Activated T-helper 1 cell treated with Interleukin-2 at 50 U/mL for 16 hours (primary cell): ENCODE data around the gene MRPL20.
A peak's percentile ranks its signal among the peaks of the same experiment; 100 is the strongest.
"Not testable (repeated sequence)": the region's sequence is repeated elsewhere in the genome, so short reads cannot be mapped to it uniquely, and the experiment has no call there.

Experiments
- DNase-seq: peaks from one replicate; pipeline ENCODE4 v3.0.0-alpha.2; 2020; ENCODE audit warnings: low read depth

The MRPL20 gene

DNA sequence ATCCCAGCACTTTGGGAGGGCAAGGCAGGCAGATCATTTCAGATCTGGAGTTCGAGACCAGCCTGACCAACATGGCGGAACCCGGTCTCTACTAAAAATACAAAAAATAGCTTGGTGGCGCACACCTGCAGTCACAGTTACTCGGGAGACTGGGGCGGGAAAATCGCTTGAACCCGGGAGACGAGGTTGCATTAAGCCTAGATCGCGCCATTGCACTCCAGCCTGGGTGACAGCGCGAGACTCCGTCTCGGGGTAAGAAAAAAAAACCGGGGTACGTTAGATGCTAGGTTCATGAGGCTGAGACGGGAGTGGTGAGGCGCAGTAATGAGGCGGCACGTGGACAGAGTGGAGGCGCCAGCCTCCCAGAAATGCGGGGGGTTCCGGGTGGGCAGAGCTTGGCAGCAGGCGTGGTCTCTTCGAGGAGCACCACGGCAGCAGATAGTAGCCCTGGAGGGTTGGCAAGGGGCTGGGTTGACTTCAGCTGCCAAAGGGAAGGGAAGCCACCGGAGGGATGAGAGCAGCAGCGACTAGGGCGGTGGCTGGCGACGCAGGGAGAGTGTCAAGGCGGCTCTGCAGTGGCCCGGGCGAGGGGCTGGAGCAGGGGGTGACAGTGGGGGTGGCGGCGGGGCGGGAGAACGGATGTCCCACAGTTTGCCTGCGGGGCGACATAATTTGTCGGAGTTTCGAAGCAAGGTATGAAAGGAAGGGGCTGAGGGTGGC, 832 bp downstream of the MRPL20 start:
- no peak for DNase-seq

- no peak for DNase-seq
Observed at GRCh38 chr1:1403653-1404052, 3.4 kb downstream of the MRPL20 start.

GRCh38 chr1:1402901-1403392, 4.1 kb downstream of the MRPL20 start:
- not testable (repeated sequence) for DNase-seq

GRCh38 chr1:1402072-1402900, 4.8 kb downstream of the MRPL20 start:
- no peak for DNase-seq

DNA sequence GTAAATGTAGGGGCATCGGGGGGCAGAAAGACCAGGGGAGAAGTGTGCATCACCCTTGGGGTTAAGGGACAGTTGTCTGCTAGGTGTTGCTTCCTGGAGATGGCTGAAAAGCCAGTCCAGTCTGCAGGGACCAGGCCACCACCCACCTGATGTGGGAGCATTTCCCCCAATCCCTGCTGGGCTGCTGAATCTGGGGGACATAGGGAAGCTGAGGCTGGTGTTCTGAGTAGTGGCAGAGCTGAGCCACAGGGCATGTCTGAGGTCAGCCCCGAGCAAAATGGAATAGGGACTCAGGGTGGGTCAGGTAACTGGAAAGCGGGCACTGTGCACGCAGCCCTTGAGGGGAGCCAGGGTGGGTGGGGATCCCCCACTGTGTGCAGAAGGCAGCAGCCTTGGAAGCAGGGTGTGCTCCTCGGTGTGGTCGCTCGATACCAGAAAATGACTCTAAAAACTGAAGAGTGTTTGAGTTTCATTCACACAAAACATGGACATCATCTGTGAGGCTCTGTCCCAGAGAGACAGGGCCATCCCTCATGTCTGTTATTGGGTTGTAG, 5.6 kb downstream of the MRPL20 start:
- DNase-seq = no peak

DNA sequence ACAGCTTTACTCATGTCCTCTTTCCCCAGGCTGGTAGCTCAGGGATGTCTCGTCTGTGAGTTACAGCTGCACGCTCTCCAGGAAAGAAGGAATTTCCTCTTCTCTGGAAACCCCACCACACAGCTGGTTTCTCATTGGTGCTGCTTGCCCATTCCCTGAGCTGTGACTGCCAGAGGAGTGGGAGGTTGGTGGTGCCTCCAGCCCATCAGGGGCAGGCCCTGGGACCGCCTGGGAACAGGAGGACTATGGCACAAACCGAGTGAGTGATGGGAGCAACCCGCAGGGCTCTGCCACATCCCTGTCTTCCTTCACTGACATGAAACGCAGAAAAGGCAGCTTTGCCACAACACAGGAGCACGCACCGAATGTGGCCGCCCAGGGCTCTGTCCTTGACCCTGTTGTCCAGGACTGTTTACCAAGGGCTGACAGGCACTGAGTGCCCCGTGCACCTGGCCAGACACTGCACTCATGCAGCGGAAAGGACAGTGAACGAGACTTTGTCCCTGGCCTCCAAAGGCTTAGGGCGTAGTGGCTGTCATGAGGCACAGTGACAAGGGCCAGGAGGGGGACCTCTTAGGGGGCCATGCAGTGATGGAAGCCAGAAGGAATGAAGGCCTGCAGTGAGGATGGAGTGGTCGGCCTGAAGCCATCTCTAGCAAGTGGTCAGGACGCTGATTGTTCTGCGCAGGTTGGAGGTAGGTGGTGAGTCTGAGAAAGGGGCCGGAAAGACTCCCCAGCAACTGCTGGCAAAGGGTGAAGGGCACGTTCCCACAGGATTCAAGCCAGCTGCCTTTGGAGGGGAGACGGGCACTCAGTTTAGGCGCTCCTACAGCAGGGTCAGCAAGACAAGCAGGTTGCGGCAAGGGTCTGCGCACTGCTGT, 6.3 kb downstream of the MRPL20 start:
- no peak for DNase-seq

GRCh38 chr1:1399872-1400575, 7.1 kb downstream of the MRPL20 start:
- DNase-seq = no peak

DNA sequence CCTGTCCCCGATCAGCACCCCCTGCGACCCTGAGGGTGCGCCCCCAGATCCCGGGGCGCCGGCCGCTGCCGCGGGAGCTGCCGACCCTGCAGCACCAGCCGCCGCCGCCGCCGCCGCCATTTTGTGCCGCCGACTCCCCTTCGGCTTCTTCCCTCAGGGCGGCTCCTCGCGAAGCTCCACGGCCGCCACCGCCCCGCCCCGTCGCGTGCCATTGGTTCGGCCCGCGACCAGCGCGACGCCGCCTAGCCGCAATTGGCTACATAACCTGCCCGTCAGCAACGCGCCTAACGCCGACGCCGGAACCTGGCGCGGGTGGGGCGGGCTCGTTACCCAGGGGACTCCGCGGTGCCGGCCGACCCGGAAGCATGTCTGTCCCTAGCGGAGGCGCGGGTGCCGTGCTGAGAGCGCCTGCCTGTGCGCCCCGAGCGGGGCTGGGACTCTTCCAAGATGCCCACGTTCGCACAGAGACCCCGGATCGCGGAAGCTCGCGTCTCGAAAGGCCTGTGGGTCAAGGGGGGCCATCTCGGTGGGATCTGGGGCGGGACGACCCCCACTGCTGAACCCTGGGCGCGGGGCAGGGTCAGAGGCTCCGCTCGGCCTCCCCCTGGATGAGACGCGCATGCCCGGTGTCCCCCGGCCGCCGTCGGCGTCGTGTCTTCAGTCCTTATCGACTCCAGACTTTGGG, 7.8 kb downstream of the MRPL20 start, which contains the start of gene CCNL2:
Gene CCNL2, minus strand, starts transcription at position 149 of the 685 bp plus-strand sequence. Its CDS starts 29 bp downstream, at position 120.
- peak; percentile 100 for DNase-seq

GRCh38 chr1:1398677-1399186, 8.4 kb downstream of the MRPL20 start:
- DNase-seq = no peak

DNA sequence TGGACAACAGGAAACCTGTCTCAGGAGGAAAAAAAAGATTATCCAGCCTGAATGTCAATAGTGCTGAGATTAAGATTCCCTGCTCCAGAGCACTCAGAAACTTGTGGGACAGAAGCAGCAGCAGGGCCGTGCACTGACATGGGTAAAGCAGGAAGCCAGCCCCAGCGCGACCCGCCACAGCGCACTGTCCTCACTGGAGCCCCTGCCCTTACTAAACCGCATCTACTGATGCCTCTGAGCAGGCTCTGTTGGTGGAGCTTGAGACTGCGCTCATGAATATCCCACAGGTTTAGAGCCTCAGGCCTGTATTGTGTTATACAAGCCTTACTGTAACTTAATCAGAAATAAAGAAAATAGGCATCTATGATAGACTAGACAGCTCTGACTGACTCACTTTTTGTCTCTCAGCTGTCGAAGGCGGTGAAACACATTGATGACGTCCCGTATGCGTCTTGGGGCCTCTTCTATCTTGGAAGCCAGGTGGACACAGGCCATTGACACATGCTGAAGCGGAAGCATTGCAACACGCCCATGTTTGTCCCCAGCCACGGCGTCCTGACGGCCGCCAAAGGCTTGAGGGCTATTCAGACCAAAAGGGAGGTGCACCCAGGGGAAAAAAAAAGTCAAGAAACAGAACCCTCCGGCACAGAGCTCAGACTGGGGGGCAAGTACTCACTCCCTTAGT, 9.1 kb downstream of the MRPL20 start:
- no peak for DNase-seq

- DNase-seq = no peak
Observed at GRCh38 chr1:1395166-1395565, 11.9 kb downstream of the MRPL20 start.

DNA sequence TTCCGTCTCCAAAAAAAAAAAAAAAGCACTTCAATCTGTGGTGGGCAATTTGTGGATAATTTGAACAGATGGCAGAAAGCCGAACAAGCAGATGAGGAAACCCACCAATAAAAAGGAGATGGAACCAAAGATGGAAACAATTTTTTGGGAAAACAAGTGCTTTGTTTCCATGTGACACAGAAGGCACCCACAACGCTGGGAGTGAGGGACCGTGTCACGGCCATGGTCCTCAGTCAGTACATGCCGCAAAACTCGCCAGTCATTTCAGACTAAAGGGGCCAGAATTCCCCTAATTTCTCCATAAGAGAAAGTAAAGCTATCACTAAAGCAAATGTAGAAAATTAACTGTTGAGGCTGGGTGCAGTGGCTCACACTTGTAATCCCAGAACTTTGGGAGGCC, 13.0 kb downstream of the MRPL20 start:
- DNase-seq = no peak

DNA sequence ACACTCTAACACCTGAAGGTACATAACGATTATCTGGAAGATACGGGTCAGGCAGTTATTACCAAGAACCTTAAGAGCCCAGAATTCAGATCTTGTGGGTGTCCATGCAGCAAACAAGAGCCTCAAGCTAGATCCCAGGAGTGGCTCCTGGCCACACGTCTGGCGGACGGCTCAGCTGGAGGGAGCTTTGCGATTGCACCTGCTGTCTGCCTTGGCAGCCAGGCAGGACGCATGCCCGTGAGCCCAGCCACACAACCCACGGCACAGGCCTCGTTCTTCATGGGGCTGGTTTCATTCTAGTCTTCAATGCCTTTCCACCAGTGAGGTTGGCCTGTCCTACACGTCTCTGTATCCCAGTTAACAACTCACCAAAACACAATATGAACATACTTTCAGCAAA, 13.7 kb downstream of the MRPL20 start:
- DNase-seq = no peak

- DNase-seq = no peak
Observed at GRCh38 chr1:1393014-1393413, 14.1 kb downstream of the MRPL20 start.

DNA sequence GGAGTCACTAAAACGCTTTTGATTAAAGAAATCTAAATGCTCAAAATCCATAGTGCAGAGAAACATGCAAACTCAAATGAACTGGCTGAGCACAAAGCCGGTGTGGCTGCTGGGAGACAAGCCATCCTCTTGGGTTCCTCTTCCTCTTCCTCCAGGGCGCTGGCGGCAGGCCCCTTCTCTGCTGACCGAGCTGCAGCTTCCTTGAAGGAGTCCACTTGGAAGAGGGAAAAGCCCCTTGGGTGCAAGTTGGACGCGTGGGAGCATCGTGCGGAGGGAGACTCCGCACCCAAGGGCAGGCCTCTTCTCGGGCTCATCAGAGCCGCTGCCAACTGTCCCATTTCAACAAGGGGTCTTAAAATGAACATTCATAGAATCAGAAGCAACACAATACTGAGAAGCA, 15.9 kb downstream of the MRPL20 start:
- DNase-seq = no peak

DNA sequence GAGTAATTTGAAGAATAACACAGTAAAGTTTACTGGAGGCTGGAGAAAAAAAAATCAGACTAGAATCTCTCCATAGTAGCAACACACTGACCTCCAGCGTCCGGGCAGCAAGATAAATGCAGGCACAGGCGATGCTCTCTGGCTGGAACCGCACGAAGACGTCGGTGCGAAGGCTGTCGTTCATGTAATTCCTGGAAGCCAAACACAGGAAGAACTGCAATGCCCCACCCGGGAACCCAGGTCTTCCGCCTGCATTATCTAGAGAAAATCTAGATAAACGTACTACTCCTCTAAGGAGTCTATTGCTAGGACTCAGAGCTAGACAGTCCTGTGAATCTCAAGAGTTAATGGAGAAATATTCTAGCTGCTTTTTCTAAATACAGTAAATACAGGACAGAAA, 16.4 kb downstream of the MRPL20 start:
- no peak for DNase-seq

GRCh38 chr1:1388078-1388472, 19.0 kb downstream of the MRPL20 start:
- no peak for DNase-seq

GRCh38 chr1:1387098-1388077, 19.7 kb downstream of the MRPL20 start:
- DNase-seq = no peak

DNA sequence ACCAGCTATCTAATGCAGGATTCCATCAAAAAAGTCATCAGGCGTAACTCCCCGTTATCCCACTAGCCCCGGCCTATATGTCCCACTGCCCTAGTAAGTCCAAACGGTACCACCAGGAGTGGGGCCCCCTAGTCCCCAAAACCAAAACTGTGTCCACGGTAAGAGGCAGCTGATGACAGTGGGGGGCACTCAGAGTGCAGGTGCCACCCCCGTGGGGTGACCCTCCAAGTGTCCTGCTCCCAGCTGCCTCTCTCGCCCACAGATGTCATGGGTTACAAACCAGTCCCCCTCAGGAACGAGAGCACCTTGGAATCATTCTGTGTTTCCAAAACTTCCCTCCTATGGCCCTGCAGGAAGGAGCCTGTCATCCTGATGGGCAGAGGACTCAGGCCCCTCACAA, 21.2 kb downstream of the MRPL20 start:
- DNase-seq = no peak
